Measurements from ENCODE around the gene ZNF749. TPM values are rescaled to one million over a fixed set of nuclear protein-coding genes. Genes with fewer than 3 reads are reported as not detected.

The ZNF749 gene
- total RNA-seq, 6 donors from 2014 or later, result 6.9 to 16.1 (median 9.0) TPM

- Histone ChIP-seq H3K4me3 (no peak overlapping the region), H3K9me3 (peaks cover 46 to 79% (median 58%) of the 10 kb centered on the region in 4 donors), H3K27me3 (no peaks in the 10 kb centered on the region), H3K4me1 (no peaks in the 10 kb centered on the region), H3K27ac (no peak overlapping the region), H3K36me3 (peaks cover 21 to 76% (median 47%) of the 10 kb centered on the region in 4 donors)
- no peak for ATAC-seq (ENCODE audit: low FRiP score in 2 of 2)
- TF ChIP-seq POLR2AphosphoS5 (IDR thresholded peaks at IDR 0.05), result no peak
- TF ChIP-seq EP300 (IDR thresholded peaks at IDR 0.05), result no peak
- TF ChIP-seq POLR2A (IDR thresholded peaks at IDR 0.05), result no peak
- no peak for TF ChIP-seq CTCF (IDR thresholded peaks at IDR 0.05)
- 93 to 100% methylated on average over 4 of the region's 4 CpGs for WGBS, 2 donors
- DNase-seq, result no peak
Observed at GRCh38 chr19:57419439-57419838, 15.7 kb upstream of the ZNF749 start.

GRCh38 chr19:57421037-57421436, 14.1 kb upstream of the ZNF749 start:
- Histone ChIP-seq H3K36me3 (peaks cover 21 to 61% (median 42%) of the 10 kb centered on the region in 4 donors), H3K4me3 (no peak overlapping the region), H3K27ac (no peak overlapping the region), H3K4me1 (no peaks in the 10 kb centered on the region), H3K27me3 (no peaks in the 10 kb centered on the region), H3K9me3 (peaks cover 49 to 89% (median 60%) of the 10 kb centered on the region in 4 donors)
- DNase-seq (no peak), ATAC-seq (ENCODE audit: low FRiP score in 2 of 2) (no peak)
- TF ChIP-seq CTCF (IDR thresholded peaks at IDR 0.05), result no peak
- no peak for TF ChIP-seq POLR2AphosphoS5 (IDR thresholded peaks at IDR 0.05)
- TF ChIP-seq POLR2A (IDR thresholded peaks at IDR 0.05), result no peak
- no peak for TF ChIP-seq EP300 (IDR thresholded peaks at IDR 0.05)
- WGBS, 2 donors, result 97 to 100% methylated on average over 3 of the region's 3 CpGs

- Histone ChIP-seq H3K9me3 (peaks cover 0 to 8% (median 2%) of the 10 kb centered on the region in 4 donors), H3K27ac (peak overlapping the region in 1 of 4 donors; percentile 67), H3K4me3 (peak overlapping the region; percentile 24 to 96 (median 80)), H3K4me1 (peaks cover 15 to 21% (median 17%) of the 10 kb centered on the region in 4 donors), H3K27me3 (no peaks in the 10 kb centered on the region), H3K36me3 (peaks cover 0 to 12% (median 5%) of the 10 kb centered on the region in 4 donors)
- 30 to 40% methylated on average over 14 to 15 of the region's 15 CpGs for WGBS, 2 donors
- TF ChIP-seq POLR2AphosphoS5 (IDR thresholded peaks at IDR 0.05) (no peak), EP300 (IDR thresholded peaks at IDR 0.05) (no peak), CTCF (IDR thresholded peaks at IDR 0.05) (no peak), POLR2A (IDR thresholded peaks at IDR 0.05) (no peak)
- ATAC-seq (ENCODE audit: low FRiP score in 2 of 2) (peak in 1 of 2 donors; percentile 16), DNase-seq (no peak)
Observed at GRCh38 chr19:57434386-57435061, 601 bp upstream of the ZNF749 start.

GRCh38 chr19:57436417-57436816, 1.3 kb downstream of the ZNF749 start:
- Histone ChIP-seq H3K27ac (no peak overlapping the region), H3K4me1 (peaks cover 15 to 21% (median 17%) of the 10 kb centered on the region in 4 donors), H3K4me3 (peak overlapping the region in 1 of 4 donors; percentile 83), H3K27me3 (no peaks in the 10 kb centered on the region), H3K36me3 (peaks cover 0 to 12% (median 5%) of the 10 kb centered on the region in 4 donors), H3K9me3 (peaks cover 0 to 15% (median 3%) of the 10 kb centered on the region in 4 donors)
- whole genome bisulfite sequencing, 2 donors, result 58 to 86% methylated on average over 1 of the region's 1 CpG
- ATAC-seq (ENCODE audit: low FRiP score in 2 of 2) (no peak), DNase-seq (no peak)
- no peak for TF ChIP-seq POLR2A (IDR thresholded peaks at IDR 0.05)
- TF ChIP-seq CTCF (IDR thresholded peaks at IDR 0.05), result no peak
- no peak for TF ChIP-seq POLR2AphosphoS5 (IDR thresholded peaks at IDR 0.05)
- TF ChIP-seq EP300 (IDR thresholded peaks at IDR 0.05), result no peak

Measured in upper lobe of left lung (tissue), 6 donors.